Bronchial smooth muscle cell (primary cell): ENCODE data around the gene GGT6. TPM values are rescaled to one million over a fixed set of nuclear protein-coding genes. Genes with fewer than 3 reads are reported as not detected.

Source experiments
- total RNA-seq: library from RNA; depleted of rRNA; stranded (reverse); fragments of >200 nt; gene quantifications from 2 replicates; pipeline ENCODE4 v1.2.1, GENCODE V29; 2014

Gene GGT6
- total RNA-seq: under 0.01 TPM in 1 of 2 replicates, not detected in the other

GRCh38 chr17:4560421-4560820 lies at the start of gene GGT6:
GGT6 (minus strand) TSS chr17:4560577; CDS start chr17:4560521, 56 bp downstream.

GRCh38 chr17:4584101-4584916 lies 23.9 kb upstream of the GGT6 start, which contains the start of gene SMTNL2:
SMTNL2 (plus strand) TSS chr17:4584529; CDS start chr17:4584606, 77 bp downstream.

GRCh38 chr17:4554997-4555799 lies 5.2 kb downstream of the GGT6 start, which contains the start of gene MYBBP1A:
MYBBP1A (minus strand) TSS chr17:4555384; CDS start chr17:4555324, 60 bp downstream.

Other genes with a start within 250 kb of the GGT6 start
- 10.9 and 16.9 TPM in 2 replicates for gene UBE2G1, start 193.9 kb downstream of the GGT6 start, total RNA-seq
- gene SPNS3, start 126.6 kb downstream of the GGT6 start, total RNA-seq: not detected in 2 replicates
- 0.09 and 0.16 TPM in 2 replicates for gene SPNS2, start 61.7 kb downstream of the GGT6 start, total RNA-seq
- gene MYBBP1A, start 5.2 kb downstream of the GGT6 start, total RNA-seq: 21.9 and 32.3 TPM in 2 replicates
- 0.47 and 10.1 TPM in 2 replicates for gene SMTNL2, start 24.0 kb upstream of the GGT6 start, total RNA-seq
- gene ALOX15, start 81.1 kb upstream of the GGT6 start, total RNA-seq: 0.17 TPM in 1 of 2 replicates, not detected in the other
- 11.3 and 13.7 TPM in 2 replicates for gene PELP1, start 143.6 kb upstream of the GGT6 start, total RNA-seq
- 2.4 and 2.5 TPM in 2 replicates for gene ARRB2, start 150.1 kb upstream of the GGT6 start, total RNA-seq
- gene MED11, start 170.9 kb upstream of the GGT6 start, total RNA-seq: 11.3 and 18.5 TPM in 2 replicates
- 0.09 TPM in 1 of 2 replicates, not detected in the other for gene ZMYND15, start 179.3 kb upstream of the GGT6 start, total RNA-seq
- 0.63 and 1.6 TPM in 2 replicates for gene CXCL16, start 179.4 kb upstream of the GGT6 start, total RNA-seq
- not detected in 2 replicates for gene TM4SF5, start 211.3 kb upstream of the GGT6 start, total RNA-seq
- gene VMO1, start 225.8 kb upstream of the GGT6 start, total RNA-seq: 1.1 and 1.2 TPM in 2 replicates
- not detected in 2 replicates for gene GLTPD2, start 228.4 kb upstream of the GGT6 start, total RNA-seq
- 134 and 196 TPM in 2 replicates for gene PSMB6, start 235.6 kb upstream of the GGT6 start, total RNA-seq
- gene PLD2, start 246.6 kb upstream of the GGT6 start, total RNA-seq: 19.9 and 20.4 TPM in 2 replicates